ENCODE measurements around the gene PCDHB9.
"Not testable (repeated sequence)": the region's sequence is repeated elsewhere in the genome, so short reads cannot be mapped to it uniquely, and the experiment has no call there.

The PCDHB9 gene

GRCh38 chr5:141180313-141180712 lies 6.6 kb upstream of the PCDHB9 start:
- DNase-seq (ENCODE audit: low read depth in 1 of 2, low spot score in 1 of 2), result no peak
- TF ChIP-seq SPI1 (IDR thresholded peaks at IDR 0.05; ENCODE audit: borderline replicate concordance, low read depth) (no peak), GABPA (IDR thresholded peaks at IDR 0.05; ENCODE audit: low read depth) (no peak), REST (IDR thresholded peaks at IDR 0.05; ENCODE audit: insufficient replicate concordance, low read depth) (no peak), CTCF (IDR thresholded peaks at IDR 0.05; ENCODE audit: insufficient read depth, low read length) (no peak), POLR2AphosphoS5 (IDR thresholded peaks at IDR 0.05; ENCODE audit: low read depth) (no peak)
- no peaks in the 10 kb centered on the region for H3K27me3 ChIP-seq (ENCODE audit: insufficient read depth, poor library complexity, severe bottlenecking)
- no peak overlapping the region for H3K4me3 ChIP-seq (replicated peaks; ENCODE audit: insufficient read depth, low read length)
- H3K27ac ChIP-seq (replicated peaks), result no peak overlapping the region

- no peak for TF ChIP-seq REST (IDR thresholded peaks at IDR 0.05; ENCODE audit: insufficient replicate concordance, low read depth)
- no peak for TF ChIP-seq CTCF (IDR thresholded peaks at IDR 0.05; ENCODE audit: insufficient read depth, low read length)
- TF ChIP-seq POLR2AphosphoS5 (IDR thresholded peaks at IDR 0.05; ENCODE audit: low read depth), result no peak
- no peak for TF ChIP-seq GABPA (IDR thresholded peaks at IDR 0.05; ENCODE audit: low read depth)
- TF ChIP-seq SPI1 (IDR thresholded peaks at IDR 0.05; ENCODE audit: borderline replicate concordance, low read depth), result no peak
- Histone ChIP-seq H3K27ac (replicated peaks) (no peak within 1 kb of the TSS), H3K27me3 (ENCODE audit: insufficient read depth, poor library complexity, severe bottlenecking) (no peaks in the 10 kb centered on the region), H3K4me3 (replicated peaks; ENCODE audit: insufficient read depth, low read length) (no peak within 1 kb of the TSS)
- no peak for DNase-seq (ENCODE audit: low read depth in 1 of 2, low spot score in 1 of 2)
These were observed 4.7 kb upstream of the PCDHB9 start, which contains the start of gene PCDHB16 for GRCh38 chr5:141182248-141182647. TSS of gene PCDHB16 (plus strand) at chr5:141182387. CDS start at chr5:141182560, 173 bp downstream.

- H3K27me3 ChIP-seq (ENCODE audit: insufficient read depth, poor library complexity, severe bottlenecking); H3K27ac ChIP-seq (replicated peaks); DNase-seq (ENCODE audit: low read depth in 1 of 2, low spot score in 1 of 2); H3K4me3 ChIP-seq (replicated peaks; ENCODE audit: insufficient read depth, low read length): not testable (repeated sequence)
These were observed 2.7 kb upstream of the PCDHB9 start for GRCh38 chr5:141184117-141184855.

- not testable (repeated sequence) for H3K27ac ChIP-seq (replicated peaks); DNase-seq (ENCODE audit: low read depth in 1 of 2, low spot score in 1 of 2)
These were observed 1.7 kb downstream of the PCDHB9 start for GRCh38 chr5:141188682-141189081.

GRCh38 chr5:141189131-141189530 lies 2.2 kb downstream of the PCDHB9 start:
- not testable (repeated sequence) for H3K27ac ChIP-seq (replicated peaks); H3K4me3 ChIP-seq (replicated peaks; ENCODE audit: insufficient read depth, low read length); DNase-seq (ENCODE audit: low read depth in 1 of 2, low spot score in 1 of 2); H3K27me3 ChIP-seq (ENCODE audit: insufficient read depth, poor library complexity, severe bottlenecking)

More at GRCh38 chr5:141188682-141189081, 1.7 kb downstream of the PCDHB9 start:
- not testable (repeated sequence) for H3K4me3 ChIP-seq (replicated peaks; ENCODE audit: insufficient read depth, low read length); H3K27me3 ChIP-seq (ENCODE audit: insufficient read depth, poor library complexity, severe bottlenecking)
